Right lobe of liver (tissue), 4 donors: ENCODE results near the gene TYSND1.

ENCODE experiments used
- POLR2A ChIP-seq: fragments of 450-650 bp; IDR thresholded peaks from one replicate; pipeline ENCODE4 v1.6.1; 2017; ENCODE audit warnings: antibody characterized with exemption, mild to moderate bottlenecking
- TF ChIP-seq, protein P1 (sequence below), 4 donors: fragments of 200-600 bp in 3 of 4; fragments of 450-650 bp in 1 of 4; IDR thresholded peaks; one replicate each; pipeline versions ENCODE4 v1.5.1 to v1.8.0; 2016 to 2022; ENCODE audit warnings: antibody characterized with exemption in 4 of 4, mild to moderate bottlenecking in 2 of 4
- donor health status: DM: no; HTN: no; CAD: no.
- donor health status: DM: no; HTN: no; CAD: no.
- donor health status: DM: no; HTN: yes; CAD: no.

DNA sequence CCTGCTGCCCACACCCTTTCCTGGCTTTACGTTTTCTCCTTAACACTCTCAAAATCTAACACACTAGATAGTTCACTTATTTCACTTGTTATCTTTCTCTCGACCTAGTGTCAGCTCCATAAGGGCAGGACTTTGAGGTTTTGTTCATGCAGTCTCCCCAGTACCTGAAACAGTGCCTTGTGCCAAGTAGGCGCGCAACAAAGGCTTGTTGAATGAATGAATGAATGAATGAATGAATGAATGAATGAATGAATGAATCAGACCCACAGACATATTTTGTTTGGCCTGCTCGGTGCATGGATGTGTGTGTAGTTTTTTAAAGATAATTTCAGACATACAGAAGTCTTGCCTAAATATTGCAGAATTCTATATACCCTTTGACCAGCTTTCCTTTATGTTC is 6.2 kb downstream of the TYSND1 start:
- TF ChIP-seq, protein P1, sequence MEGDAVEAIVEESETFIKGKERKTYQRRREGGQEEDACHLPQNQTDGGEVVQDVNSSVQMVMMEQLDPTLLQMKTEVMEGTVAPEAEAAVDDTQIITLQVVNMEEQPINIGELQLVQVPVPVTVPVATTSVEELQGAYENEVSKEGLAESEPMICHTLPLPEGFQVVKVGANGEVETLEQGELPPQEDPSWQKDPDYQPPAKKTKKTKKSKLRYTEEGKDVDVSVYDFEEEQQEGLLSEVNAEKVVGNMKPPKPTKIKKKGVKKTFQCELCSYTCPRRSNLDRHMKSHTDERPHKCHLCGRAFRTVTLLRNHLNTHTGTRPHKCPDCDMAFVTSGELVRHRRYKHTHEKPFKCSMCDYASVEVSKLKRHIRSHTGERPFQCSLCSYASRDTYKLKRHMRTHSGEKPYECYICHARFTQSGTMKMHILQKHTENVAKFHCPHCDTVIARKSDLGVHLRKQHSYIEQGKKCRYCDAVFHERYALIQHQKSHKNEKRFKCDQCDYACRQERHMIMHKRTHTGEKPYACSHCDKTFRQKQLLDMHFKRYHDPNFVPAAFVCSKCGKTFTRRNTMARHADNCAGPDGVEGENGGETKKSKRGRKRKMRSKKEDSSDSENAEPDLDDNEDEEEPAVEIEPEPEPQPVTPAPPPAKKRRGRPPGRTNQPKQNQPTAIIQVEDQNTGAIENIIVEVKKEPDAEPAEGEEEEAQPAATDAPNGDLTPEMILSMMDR (IDR thresholded peaks at IDR 0.05) = no peak
- no peak for TF ChIP-seq POLR2A
